Dendritic cell treated with granulocyte-macrophage colony-stimulating factor and Interleukin-4, amounts not matched to agents 40 ng/mL and 50 ng/mL, for 4 days (primary cell): ENCODE data around the gene MYO16.

ENCODE experiments used
- H3K27ac Mint-ChIP-seq: one replicate; pipeline ENCODE4 v1.8.0; 2022; ENCODE audit warnings: mild to moderate bottlenecking, mixed read lengths
- H3K27me3 Mint-ChIP-seq: one replicate; pipeline ENCODE4 v1.8.0; 2022; ENCODE audit warnings: mild to moderate bottlenecking, mixed read lengths
- H3K36me3 Mint-ChIP-seq: one replicate; pipeline ENCODE4 v1.8.0; 2022; ENCODE audit warnings: low read depth, mixed read lengths
- H3K4me1 Mint-ChIP-seq: one replicate; pipeline ENCODE4 v1.8.0; 2022; ENCODE audit warnings: low read depth, mixed read lengths
- H3K4me3 Mint-ChIP-seq: one replicate; pipeline ENCODE4 v1.8.0; 2022; ENCODE audit warnings: mild to moderate bottlenecking, moderate library complexity, mixed read lengths
- H3K9me3 Mint-ChIP-seq: one replicate; pipeline ENCODE4 v1.8.0; 2022; ENCODE audit warnings: mixed read lengths
- intact Hi-C: fragments of 100-400 bp; cut with micrococcal nuclease; formaldehyde crosslinking; loops from one replicate; pipeline ENCODE4 v1.15.0; 2022

MYO16 gene

GRCh38 chr13:109114162-109114561 lies 484.8 kb downstream of the MYO16 start:
- no peak overlapping the region for H3K4me3 Mint-ChIP-seq
- H3K27me3 Mint-ChIP-seq: no peaks in the 10 kb centered on the region
- H3K36me3 Mint-ChIP-seq: no peaks in the 10 kb centered on the region
- intact Hi-C loops: no loop called here
- H3K4me1 Mint-ChIP-seq: peaks cover 8% of the 10 kb centered on the region
- no peaks in the 10 kb centered on the region for H3K9me3 Mint-ChIP-seq
- H3K27ac Mint-ChIP-seq: no peak overlapping the region

DNA sequence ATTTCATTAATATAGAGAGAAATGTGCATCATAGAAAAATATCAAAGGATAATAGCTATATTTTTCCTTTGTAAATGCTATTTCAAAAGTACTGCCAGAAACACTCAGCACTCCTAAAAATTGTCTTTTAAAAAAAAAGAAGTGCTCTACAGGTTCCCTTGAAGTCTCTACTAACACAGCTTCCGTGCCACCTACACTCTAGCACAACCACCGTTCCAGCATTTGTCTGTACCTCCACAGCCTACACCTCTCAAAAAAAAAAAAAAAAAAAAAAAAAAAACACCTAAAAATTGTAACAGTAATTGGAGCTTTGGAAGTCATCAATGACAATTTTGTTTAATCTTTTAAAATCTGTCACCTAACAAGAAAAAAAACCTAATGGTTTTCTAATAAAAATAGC lies 485.6 kb downstream of the MYO16 start:
- Mint-ChIP-seq H3K27ac (no peak overlapping the region), H3K4me1 (peaks cover 8% of the 10 kb centered on the region), H3K27me3 (no peaks in the 10 kb centered on the region), H3K9me3 (no peaks in the 10 kb centered on the region), H3K4me3 (no peak overlapping the region), H3K36me3 (no peaks in the 10 kb centered on the region)
- intact Hi-C loops: no loop called here

DNA sequence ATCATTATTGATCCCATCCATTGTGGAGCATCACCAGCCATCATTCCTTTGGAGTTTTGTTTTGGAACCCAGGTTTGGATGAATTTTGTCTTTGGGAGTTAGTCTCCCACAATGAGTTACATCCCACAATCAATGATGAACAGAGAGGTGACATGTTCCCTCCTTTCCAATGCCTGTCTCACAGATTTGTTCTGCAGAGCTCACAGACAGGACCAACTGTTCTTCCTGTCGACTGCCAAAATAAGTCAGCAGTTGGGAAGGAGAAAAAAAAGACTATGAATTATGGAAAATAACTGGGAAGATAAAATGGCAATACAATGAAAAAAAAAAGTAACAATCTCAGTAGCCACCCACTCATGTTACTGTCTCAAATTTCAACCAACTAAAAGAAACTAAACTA lies 489.1 kb downstream of the MYO16 start:
- Mint-ChIP-seq H3K9me3 (no peaks in the 10 kb centered on the region), H3K27ac (no peak overlapping the region), H3K36me3 (no peaks in the 10 kb centered on the region), H3K27me3 (no peaks in the 10 kb centered on the region), H3K4me1 (peaks cover 8% of the 10 kb centered on the region), H3K4me3 (no peak overlapping the region)
- intact Hi-C loops: no loop called here

DNA sequence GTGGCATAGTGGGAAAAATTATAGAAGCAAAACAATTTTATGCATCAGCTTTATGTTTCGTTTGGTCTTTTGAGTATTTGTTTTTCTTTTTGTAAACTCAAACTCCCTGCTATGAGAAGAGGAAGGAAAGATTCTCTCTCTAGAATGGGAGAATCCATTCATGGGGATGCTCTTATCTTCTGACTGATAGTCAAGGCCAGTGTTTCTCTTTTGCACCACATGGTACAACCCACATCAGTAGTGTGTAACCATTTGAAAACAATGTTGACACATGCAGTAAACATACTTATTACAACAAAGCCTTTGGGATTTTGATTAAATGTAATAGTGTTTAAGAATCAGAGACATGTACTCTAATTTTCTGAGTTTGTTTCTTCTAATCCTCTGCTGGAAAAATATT lies 490.5 kb downstream of the MYO16 start:
- intact Hi-C loops: no loop called here
- no peaks in the 10 kb centered on the region for H3K36me3 Mint-ChIP-seq
- H3K4me1 Mint-ChIP-seq: peaks cover 8% of the 10 kb centered on the region

DNA sequence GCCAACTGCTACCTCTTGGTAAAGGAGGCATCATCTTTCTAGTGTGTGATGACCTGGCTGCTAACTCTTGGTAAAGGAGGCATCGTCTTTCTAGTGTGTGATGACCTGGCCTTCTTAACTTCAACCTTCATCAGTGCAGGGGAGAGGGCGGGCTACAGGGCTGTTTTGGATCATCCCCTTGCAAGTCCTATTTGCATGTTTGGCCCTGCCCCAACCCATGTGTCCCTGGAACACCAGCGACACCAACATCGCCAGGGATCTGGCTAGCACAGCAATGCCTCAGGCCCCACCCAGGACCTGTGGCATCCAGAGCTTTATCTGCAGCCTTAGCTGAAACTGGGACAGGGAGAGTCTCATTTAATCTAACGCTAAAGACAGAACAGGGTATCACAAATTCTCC lies 492.4 kb downstream of the MYO16 start:
- Mint-ChIP-seq H3K9me3 (no peaks in the 10 kb centered on the region), H3K4me3 (no peak overlapping the region), H3K27me3 (no peaks in the 10 kb centered on the region), H3K27ac (no peak overlapping the region), H3K4me1 (peaks cover under 1% of the 10 kb centered on the region), H3K36me3 (no peaks in the 10 kb centered on the region)
- intact Hi-C loops: no loop called here

More for the DNA sequence above, 490.5 kb downstream of the MYO16 start:
- no peak overlapping the region for H3K4me3 Mint-ChIP-seq
- H3K27ac Mint-ChIP-seq: no peak overlapping the region
- H3K9me3 Mint-ChIP-seq: no peaks in the 10 kb centered on the region
- no peaks in the 10 kb centered on the region for H3K27me3 Mint-ChIP-seq

DNA sequence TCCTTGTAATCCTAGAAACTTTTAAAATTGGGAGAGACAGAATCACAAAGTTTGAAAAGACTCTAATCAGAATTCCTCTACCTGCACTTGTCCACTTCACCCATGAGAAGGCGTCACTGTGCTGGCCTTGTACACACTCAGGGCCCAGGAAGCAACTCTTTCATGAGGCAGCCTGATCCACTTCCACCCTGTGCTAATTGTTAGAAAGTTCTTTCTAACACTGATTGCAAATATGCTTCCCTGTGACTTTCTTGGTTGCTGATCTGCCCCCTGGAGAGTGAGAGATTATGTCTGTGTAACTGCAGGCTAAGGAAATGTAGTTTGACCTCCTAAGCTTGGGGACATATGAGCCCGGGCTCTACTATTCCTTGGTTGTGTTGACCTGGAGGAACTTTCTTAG lies 494.6 kb downstream of the MYO16 start:
- Mint-ChIP-seq H3K27me3 (no peaks in the 10 kb centered on the region), H3K9me3 (no peaks in the 10 kb centered on the region), H3K4me3 (no peak overlapping the region), H3K36me3 (no peaks in the 10 kb centered on the region), H3K27ac (no peak overlapping the region), H3K4me1 (no peaks in the 10 kb centered on the region)
- intact Hi-C loops: no loop called here

DNA sequence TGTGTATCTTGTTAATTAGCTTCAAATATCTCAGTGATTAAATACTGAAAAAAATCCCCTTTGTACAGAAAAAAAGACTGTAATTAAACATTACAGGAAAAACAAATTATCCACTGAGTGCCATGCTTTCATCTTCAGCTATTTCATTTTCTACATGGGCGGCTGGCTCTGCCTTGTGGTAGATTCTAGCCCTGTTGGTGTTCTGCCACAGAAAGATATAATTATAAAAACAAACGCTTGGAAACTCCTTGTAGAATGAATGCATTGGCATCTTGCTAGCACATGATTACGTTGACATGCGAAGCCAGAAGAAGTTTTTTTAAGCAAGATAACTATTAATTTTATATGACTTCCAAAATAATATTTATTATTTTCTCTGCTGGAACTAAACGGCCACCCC lies 496.8 kb downstream of the MYO16 start:
- H3K4me3 Mint-ChIP-seq: no peak overlapping the region
- intact Hi-C loops: no loop called here
- H3K27me3 Mint-ChIP-seq: no peaks in the 10 kb centered on the region
- no peaks in the 10 kb centered on the region for H3K36me3 Mint-ChIP-seq
- no peak overlapping the region for H3K27ac Mint-ChIP-seq
- H3K9me3 Mint-ChIP-seq: no peaks in the 10 kb centered on the region
- peaks cover 4% of the 10 kb centered on the region for H3K4me1 Mint-ChIP-seq

DNA sequence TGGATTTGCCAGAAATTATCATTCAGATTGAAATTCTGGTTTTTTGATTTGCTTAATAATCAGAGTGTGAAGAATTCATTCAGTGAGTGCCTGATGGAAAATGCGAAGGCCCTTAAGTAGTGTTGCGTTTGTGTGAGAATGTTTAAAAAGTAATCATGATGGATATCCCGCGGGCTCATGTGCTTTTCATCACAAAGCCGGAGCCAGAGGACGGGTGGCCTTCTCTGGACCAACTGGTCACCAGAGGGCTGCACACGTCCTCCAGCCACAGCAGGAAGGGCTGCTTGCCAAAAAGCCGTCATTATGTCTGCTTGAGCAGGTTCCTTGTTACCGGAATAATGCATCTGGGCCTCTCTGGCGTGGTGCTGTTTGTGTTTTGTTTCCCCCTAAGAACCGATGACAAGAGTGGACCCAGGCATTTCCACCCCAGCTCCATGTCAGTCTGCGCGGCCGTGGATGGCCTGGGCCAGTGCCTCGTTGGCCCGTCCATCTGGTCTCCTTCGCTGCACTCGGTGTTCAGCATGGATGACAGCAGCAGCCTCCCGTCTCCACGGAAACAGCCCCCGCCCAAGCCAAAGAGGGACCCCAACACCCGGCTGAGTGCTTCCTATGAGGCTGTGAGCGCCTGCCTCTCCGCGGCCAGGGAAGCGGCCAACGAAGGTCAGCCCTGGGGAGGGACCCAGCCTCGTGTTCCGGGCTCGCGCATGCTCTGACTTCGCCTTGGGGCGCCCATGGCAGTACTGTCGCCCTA lies 497.7 kb downstream of the MYO16 start:
- H3K36me3 Mint-ChIP-seq: no peaks in the 10 kb centered on the region
- peaks cover 9% of the 10 kb centered on the region for H3K4me1 Mint-ChIP-seq
- intact Hi-C loops: no loop called here
- no peak overlapping the region for H3K27ac Mint-ChIP-seq
- H3K4me3 Mint-ChIP-seq: no peak overlapping the region
- H3K9me3 Mint-ChIP-seq: no peaks in the 10 kb centered on the region
- H3K27me3 Mint-ChIP-seq: no peaks in the 10 kb centered on the region

- no peak overlapping the region for H3K27ac Mint-ChIP-seq
- no peaks in the 10 kb centered on the region for H3K27me3 Mint-ChIP-seq
- no peaks in the 10 kb centered on the region for H3K9me3 Mint-ChIP-seq
- no peaks in the 10 kb centered on the region for H3K36me3 Mint-ChIP-seq
- H3K4me3 Mint-ChIP-seq: no peak overlapping the region
- peaks cover 19% of the 10 kb centered on the region for H3K4me1 Mint-ChIP-seq
- intact Hi-C loops: no loop called here
Observed at GRCh38 chr13:109128121-109128520, 498.7 kb downstream of the MYO16 start.

DNA sequence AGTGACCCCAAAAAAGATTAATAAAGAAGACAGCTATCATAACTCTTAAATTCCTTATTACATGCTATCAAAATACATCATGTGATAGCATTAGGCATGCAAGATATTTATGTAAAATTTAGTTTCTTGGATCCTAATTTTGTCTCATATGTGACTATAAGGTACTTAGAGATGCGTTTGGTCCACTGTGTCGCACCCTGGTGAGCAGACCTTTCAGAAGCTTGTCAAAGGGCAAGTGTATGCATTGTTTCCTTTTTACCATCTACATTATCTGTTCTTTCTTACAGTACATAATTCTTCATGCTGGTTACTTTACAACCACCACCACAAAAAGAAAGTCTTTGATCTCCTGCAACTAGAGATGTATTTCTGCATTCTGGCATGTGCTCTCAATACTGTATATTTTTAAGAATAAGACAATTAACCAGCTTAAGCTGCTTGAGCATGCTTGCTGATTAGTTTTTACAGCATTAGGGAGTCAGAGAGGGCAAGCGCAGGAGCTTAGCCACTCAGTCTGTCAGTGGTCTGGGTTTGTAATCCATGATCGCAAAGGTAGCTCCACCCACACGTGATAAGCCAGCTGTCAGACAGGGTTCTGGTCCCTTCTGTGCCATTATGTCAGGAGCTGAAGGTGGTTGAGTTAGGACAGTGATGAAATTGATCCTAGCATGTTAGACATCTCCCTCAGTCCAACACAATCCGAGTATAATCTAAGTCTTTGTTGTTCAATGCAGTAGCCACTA lies 500.9 kb downstream of the MYO16 start:
- Mint-ChIP-seq H3K27me3 (peaks cover 3% of the 10 kb centered on the region), H3K9me3 (no peaks in the 10 kb centered on the region), H3K36me3 (no peaks in the 10 kb centered on the region), H3K27ac (no peak overlapping the region), H3K4me1 (peaks cover 19% of the 10 kb centered on the region), H3K4me3 (no peak overlapping the region)
- intact Hi-C loops: no loop called here

DNA sequence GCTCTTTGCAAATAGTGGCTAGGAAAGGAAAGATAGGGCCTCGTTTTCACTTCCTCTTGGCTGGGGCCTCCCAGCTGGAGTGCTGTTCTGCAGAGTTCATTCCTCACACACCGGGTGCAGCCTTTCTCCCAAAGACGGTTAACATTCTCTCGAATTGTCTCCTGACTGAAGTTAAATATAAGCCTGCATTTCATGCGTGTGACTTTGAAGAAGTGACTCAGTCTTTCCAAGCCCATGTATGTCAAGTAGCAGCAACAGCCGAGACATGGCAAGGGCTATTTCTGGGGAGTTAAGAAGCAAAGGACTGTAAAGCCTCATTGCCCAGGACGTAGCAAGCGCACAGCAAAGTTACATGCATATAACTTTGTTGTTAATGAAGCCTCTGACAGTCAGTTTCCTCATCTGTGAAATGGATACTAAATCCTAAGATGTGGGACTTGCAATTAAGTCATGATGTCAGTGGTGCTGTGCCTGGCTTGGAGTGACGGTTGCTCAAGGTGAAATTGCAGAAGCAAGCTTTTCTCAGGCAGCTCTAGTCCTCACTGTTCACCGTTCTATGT lies 502.4 kb downstream of the MYO16 start:
- intact Hi-C loops: no loop called here
- Mint-ChIP-seq H3K4me1 (peaks cover 19% of the 10 kb centered on the region), H3K9me3 (no peaks in the 10 kb centered on the region), H3K4me3 (peak overlapping the region; percentile 20), H3K27me3 (peaks cover 3% of the 10 kb centered on the region), H3K36me3 (no peaks in the 10 kb centered on the region), H3K27ac (no peak overlapping the region)

DNA sequence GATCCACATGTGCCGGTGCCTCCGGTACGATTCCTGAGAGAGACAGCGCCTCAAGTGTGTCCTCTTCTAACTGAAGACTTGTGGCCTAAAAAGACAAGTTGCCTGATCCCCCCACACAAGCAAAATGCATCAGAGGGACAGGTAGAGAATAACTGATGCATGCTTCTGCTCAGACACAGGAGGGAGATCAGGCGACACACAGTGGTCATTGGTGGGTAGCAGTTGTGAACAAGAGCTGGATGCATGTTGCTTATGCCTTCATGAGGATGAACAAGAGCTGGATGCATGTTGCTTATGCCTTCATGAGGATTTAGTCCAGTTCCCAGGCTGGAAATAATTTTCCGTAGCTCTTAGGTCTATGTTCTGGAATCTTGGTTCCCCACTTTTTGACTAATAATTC lies 505.6 kb downstream of the MYO16 start:
- Mint-ChIP-seq H3K4me1 (peaks cover 19% of the 10 kb centered on the region), H3K36me3 (no peaks in the 10 kb centered on the region), H3K9me3 (peaks cover 11% of the 10 kb centered on the region), H3K4me3 (no peak overlapping the region), H3K27ac (peak overlapping the region; percentile 9), H3K27me3 (peaks cover 10% of the 10 kb centered on the region)
- intact Hi-C loops: no loop called here

DNA sequence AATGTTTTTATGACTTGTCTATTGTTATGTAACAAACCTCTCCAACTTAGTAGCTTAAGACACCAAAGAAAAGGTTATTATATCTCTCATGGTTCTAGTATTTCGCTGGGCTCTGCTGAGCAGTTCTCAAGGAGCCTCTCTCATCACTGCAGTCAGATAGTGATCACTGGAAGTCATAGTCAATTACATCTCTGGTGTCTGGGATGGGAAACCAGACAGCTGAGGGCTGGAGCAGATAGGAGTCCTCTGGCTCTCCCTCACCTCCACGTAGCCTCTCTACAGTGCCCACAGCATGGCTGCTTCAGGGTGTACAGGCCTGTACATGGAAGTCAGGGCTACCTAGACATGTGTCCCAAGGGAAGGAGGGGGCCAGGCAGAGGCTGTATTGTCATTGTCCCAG lies 507.5 kb downstream of the MYO16 start:
- Mint-ChIP-seq H3K4me1 (peaks cover 12% of the 10 kb centered on the region), H3K27ac (no peak overlapping the region), H3K36me3 (no peaks in the 10 kb centered on the region), H3K27me3 (peaks cover 26% of the 10 kb centered on the region), H3K9me3 (peaks cover 13% of the 10 kb centered on the region), H3K4me3 (no peak overlapping the region)
- intact Hi-C loops: no loop called here

GRCh38 chr13:109139346-109139745 lies 509.9 kb downstream of the MYO16 start:
- no peak overlapping the region for H3K4me3 Mint-ChIP-seq
- no peaks in the 10 kb centered on the region for H3K4me1 Mint-ChIP-seq
- H3K27me3 Mint-ChIP-seq: peaks cover 37% of the 10 kb centered on the region
- no peak overlapping the region for H3K27ac Mint-ChIP-seq
- H3K9me3 Mint-ChIP-seq: peaks cover 13% of the 10 kb centered on the region
- no peaks in the 10 kb centered on the region for H3K36me3 Mint-ChIP-seq
- intact Hi-C loops: no loop called here
